WTC11 (cell line): Measurements from ENCODE around the gene RHBG. TPM values are rescaled to one million over a fixed set of nuclear protein-coding genes. Genes with fewer than 3 reads are reported as not detected.

ENCODE experiments used
- ATAC-seq: fragments of 200-7000 bp; cut with Tn5 transposase; 2 replicates; pipeline ENCODE4 v1.10.0; 2021; ENCODE audit warnings: mild to moderate bottlenecking, moderate library complexity
- CTCF ChIA-PET: fragments of 300-600 bp; sonication (Branson Sonifier 250); formaldehyde crosslinking; loops from one replicate; lab custom pipeline; 2021; ENCODE audit warnings: antibody characterized with exemption; lab: Charles Lee
- POLR2A ChIA-PET: fragments of 350-600 bp; sonication (Branson Sonifier 250); formaldehyde crosslinking; loops from one replicate; lab custom pipeline; 2021; ENCODE audit warnings: antibody characterized with exemption; lab: Charles Lee
- DNase-seq: peaks from one replicate; pipeline ENCODE4 v3.0.0; 2021; ENCODE audit warnings: low spot score
- H3K27ac Mint-ChIP-seq: 2 replicates; pipeline ENCODE4 v1.8.0; 2021; ENCODE audit warnings: mixed read lengths
- H3K27me3 Mint-ChIP-seq: 2 replicates; pipeline ENCODE4 v1.8.0; 2021; ENCODE audit warnings: low read depth, mild to moderate bottlenecking, moderate library complexity, mixed read lengths
- H3K36me3 Mint-ChIP-seq: 2 replicates; pipeline ENCODE4 v1.8.0; 2021; ENCODE audit warnings: mixed read lengths
- H3K4me1 Mint-ChIP-seq: 2 replicates; pipeline ENCODE4 v1.8.0; 2022; ENCODE audit warnings: mixed read lengths
- H3K4me3 Mint-ChIP-seq: 2 replicates; pipeline ENCODE4 v1.8.0; 2021; ENCODE audit warnings: mild to moderate bottlenecking, moderate library complexity, mixed read lengths
- H3K9me3 Mint-ChIP-seq: 2 replicates; pipeline ENCODE4 v1.8.0; 2021; ENCODE audit warnings: mixed read lengths
- ELF4 ChIP-seq: sonication (generic); formaldehyde crosslinking; IDR thresholded peaks from 2 replicates; pipeline ENCODE4 v1.8.1; 2022; ENCODE audit warnings: low read depth, mild to moderate bottlenecking, moderate library complexity, missing genetic modification reagents
- EMX1 ChIP-seq: fragments of 250-450 bp; sonication (Bioruptor Pico); IDR thresholded peaks from 2 replicates; pipeline ENCODE4 v1.8.0; 2021; ENCODE audit warnings: mild to moderate bottlenecking
- HMGA2 ChIP-seq: fragments of 250-450 bp; sonication (Bioruptor Pico); IDR thresholded peaks from 2 replicates; pipeline ENCODE4 v1.4.0; 2021; ENCODE audit warnings: mild to moderate bottlenecking, moderate library complexity
- MYBL2 ChIP-seq: sonication (generic); formaldehyde crosslinking; IDR thresholded peaks from 2 replicates; pipeline ENCODE4 v1.8.1; 2023; ENCODE audit warnings: mild to moderate bottlenecking, moderate library complexity, missing genetic modification reagents
- SMAD3 ChIP-seq: sonication (generic); formaldehyde crosslinking; IDR thresholded peaks from 2 replicates; pipeline ENCODE4 v1.8.0; 2022; ENCODE audit warnings: missing genetic modification reagents, mild to moderate bottlenecking, borderline replicate concordance
- SOX15 ChIP-seq: fragments of 250-450 bp; sonication (Bioruptor Pico); IDR thresholded peaks from 2 replicates; pipeline ENCODE4 v1.9.0; 2021; ENCODE audit warnings: mild to moderate bottlenecking
- total RNA-seq: library from RNA; stranded (reverse); gene quantifications from 3 replicates; pipeline ENCODE4 v1.2.3, GENCODE V29; 2021
- TF ChIP-seq, protein P1 (sequence below): sonication (generic); formaldehyde crosslinking; IDR thresholded peaks from 2 replicates; pipeline ENCODE4 v1.8.1; 2023; ENCODE audit warnings: mild to moderate bottlenecking, missing genetic modification reagents
- TF ChIP-seq, protein P2 (sequence below): sonication (generic); formaldehyde crosslinking; IDR thresholded peaks from 2 replicates; pipeline ENCODE4 v1.8.1; 2023; ENCODE audit warnings: mild to moderate bottlenecking, moderate library complexity, missing genetic modification reagents
- TF ChIP-seq, protein P3 (sequence below): sonication (generic); formaldehyde crosslinking; IDR thresholded peaks from 2 replicates; pipeline ENCODE4 v1.8.0; 2022; ENCODE audit warnings: missing genetic modification reagents
- TF ChIP-seq, protein P4 (sequence below): sonication (generic); formaldehyde crosslinking; IDR thresholded peaks from 2 replicates; pipeline ENCODE4 v1.8.0; 2023; ENCODE audit warnings: missing genetic modification reagents, mild to moderate bottlenecking, borderline replicate concordance

Gene RHBG
- total RNA-seq, 1 experiment from 2014 or later, result 1.9 TPM

DNA sequence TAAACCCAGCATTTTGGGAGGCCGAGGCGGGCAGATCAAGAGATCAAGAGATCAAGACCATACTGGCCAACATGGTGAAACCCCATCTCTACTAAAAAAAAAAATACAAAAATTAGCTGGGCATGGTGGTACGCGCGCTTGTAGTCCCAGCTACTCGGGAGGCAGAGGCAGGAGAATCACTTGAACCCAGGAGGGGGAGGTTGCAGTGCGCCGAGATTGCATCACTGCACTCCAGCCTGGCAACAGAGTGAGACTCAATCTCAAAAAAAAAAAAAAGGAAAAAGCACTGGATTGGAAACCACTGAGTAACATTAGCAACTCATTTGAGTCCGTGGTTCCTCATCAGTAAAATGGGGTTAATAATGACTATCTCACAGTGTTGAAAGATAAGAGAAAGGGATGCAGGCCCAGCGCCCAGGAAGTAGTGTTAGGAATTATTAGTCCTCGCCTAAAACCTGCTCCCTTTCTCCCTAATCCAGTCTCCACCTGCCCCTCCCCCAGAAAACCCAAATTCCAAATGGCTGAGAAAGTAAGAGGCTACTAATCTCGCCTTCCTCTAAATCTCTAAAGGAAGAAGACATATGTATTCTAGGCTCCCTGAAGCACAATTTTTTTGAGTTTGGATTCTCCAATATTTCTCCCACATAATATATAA is 49.5 kb downstream of the RHBG start:
- H3K27me3 Mint-ChIP-seq, result peaks cover 86% of the 10 kb centered on the region
- H3K36me3 Mint-ChIP-seq, result no peaks in the 10 kb centered on the region
- H3K4me3 Mint-ChIP-seq, result no peak overlapping the region
- H3K9me3 Mint-ChIP-seq, result no peaks in the 10 kb centered on the region
- TF ChIP-seq SOX15 (no peak), EMX1 (CRISPR knock-in tag) (no peak), SMAD3 (CRISPR knock-in tag) (no peak)
- TF ChIP-seq, protein P1, sequence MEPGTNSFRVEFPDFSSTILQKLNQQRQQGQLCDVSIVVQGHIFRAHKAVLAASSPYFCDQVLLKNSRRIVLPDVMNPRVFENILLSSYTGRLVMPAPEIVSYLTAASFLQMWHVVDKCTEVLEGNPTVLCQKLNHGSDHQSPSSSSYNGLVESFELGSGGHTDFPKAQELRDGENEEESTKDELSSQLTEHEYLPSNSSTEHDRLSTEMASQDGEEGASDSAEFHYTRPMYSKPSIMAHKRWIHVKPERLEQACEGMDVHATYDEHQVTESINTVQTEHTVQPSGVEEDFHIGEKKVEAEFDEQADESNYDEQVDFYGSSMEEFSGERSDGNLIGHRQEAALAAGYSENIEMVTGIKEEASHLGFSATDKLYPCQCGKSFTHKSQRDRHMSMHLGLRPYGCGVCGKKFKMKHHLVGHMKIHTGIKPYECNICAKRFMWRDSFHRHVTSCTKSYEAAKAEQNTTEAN, result no peak
- TF ChIP-seq, protein P2, sequence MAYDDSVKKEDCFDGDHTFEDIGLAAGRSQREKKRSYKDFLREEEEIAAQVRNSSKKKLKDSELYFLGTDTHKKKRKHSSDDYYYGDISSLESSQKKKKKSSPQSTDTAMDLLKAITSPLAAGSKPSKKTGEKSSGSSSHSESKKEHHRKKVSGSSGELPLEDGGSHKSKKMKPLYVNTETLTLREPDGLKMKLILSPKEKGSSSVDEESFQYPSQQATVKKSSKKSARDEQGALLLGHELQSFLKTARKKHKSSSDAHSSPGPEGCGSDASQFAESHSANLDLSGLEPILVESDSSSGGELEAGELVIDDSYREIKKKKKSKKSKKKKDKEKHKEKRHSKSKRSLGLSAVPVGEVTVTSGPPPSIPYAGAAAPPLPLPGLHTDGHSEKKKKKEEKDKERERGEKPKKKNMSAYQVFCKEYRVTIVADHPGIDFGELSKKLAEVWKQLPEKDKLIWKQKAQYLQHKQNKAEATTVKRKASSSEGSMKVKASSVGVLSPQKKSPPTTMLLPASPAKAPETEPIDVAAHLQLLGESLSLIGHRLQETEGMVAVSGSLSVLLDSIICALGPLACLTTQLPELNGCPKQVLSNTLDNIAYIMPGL (CRISPR knock-in tag), result no peak
- TF ChIP-seq, all 79 proteins: peak for 0
- no peak overlapping the region for H3K27ac Mint-ChIP-seq
- ChIA-PET POLR2A (no interaction called here), CTCF (interaction anchor here (0.9 to 11.1 kb wide), 13 partner anchors 9 to 47 kb away, joined by 3 to 252 read pairs (median 9); no protein-coding TSS in a partner anchor)
- peaks cover 37% of the 10 kb centered on the region for H3K4me1 Mint-ChIP-seq
- DNase-seq (no peak), ATAC-seq (no peak)

DNA sequence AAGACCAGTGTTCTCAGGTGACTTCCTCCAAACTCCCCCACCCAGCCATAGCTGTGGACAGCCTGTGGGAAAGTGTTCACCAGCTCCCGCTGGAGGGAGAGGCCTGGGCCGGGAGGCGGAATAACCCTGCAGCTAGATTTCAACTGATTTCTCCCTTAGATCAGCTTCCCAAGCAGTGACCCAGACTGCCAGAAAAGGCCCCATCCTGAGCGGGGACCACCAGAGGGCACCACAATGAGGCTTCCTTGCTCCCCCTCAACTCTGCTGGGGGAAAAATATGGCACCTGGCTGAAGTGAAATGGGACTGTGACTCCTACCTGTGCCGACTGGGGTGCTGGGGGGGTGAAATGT is 50.8 kb downstream of the RHBG start:
- peaks cover 95% of the 10 kb centered on the region for H3K27me3 Mint-ChIP-seq
- ChIA-PET CTCF (interaction anchor here (0.6 to 11.1 kb wide), 29 partner anchors 10 to 336 kb away, joined by 3 to 252 read pairs (median 4); partner anchors contain the start of gene NES), POLR2A (interaction anchor here (0.7 to 1.2 kb wide), 5 partner anchors 13 to 34 kb away, joined by 3 read pairs; no protein-coding TSS in a partner anchor)
- peak; percentile 42 for ATAC-seq
- peak overlapping the region; percentile 76 for H3K4me3 Mint-ChIP-seq
- H3K9me3 Mint-ChIP-seq, result no peaks in the 10 kb centered on the region
- peak; percentile 79 for DNase-seq
- no peaks in the 10 kb centered on the region for H3K36me3 Mint-ChIP-seq
- peaks cover 34% of the 10 kb centered on the region for H3K4me1 Mint-ChIP-seq
- no peak for TF ChIP-seq HMGA2
- TF ChIP-seq, protein P3, sequence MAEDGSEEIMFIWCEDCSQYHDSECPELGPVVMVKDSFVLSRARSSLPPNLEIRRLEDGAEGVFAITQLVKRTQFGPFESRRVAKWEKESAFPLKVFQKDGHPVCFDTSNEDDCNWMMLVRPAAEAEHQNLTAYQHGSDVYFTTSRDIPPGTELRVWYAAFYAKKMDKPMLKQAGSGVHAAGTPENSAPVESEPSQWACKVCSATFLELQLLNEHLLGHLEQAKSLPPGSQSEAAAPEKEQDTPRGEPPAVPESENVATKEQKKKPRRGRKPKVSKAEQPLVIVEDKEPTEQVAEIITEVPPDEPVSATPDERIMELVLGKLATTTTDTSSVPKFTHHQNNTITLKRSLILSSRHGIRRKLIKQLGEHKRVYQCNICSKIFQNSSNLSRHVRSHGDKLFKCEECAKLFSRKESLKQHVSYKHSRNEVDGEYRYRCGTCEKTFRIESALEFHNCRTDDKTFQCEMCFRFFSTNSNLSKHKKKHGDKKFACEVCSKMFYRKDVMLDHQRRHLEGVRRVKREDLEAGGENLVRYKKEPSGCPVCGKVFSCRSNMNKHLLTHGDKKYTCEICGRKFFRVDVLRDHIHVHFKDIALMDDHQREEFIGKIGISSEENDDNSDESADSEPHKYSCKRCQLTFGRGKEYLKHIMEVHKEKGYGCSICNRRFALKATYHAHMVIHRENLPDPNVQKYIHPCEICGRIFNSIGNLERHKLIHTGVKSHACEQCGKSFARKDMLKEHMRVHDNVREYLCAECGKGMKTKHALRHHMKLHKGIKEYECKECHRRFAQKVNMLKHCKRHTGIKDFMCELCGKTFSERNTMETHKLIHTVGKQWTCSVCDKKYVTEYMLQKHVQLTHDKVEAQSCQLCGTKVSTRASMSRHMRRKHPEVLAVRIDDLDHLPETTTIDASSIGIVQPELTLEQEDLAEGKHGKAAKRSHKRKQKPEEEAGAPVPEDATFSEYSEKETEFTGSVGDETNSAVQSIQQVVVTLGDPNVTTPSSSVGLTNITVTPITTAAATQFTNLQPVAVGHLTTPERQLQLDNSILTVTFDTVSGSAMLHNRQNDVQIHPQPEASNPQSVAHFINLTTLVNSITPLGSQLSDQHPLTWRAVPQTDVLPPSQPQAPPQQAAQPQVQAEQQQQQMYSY (CRISPR knock-in tag), result peak; percentile 96
- TF ChIP-seq, protein P2 (CRISPR knock-in tag), result peak; percentile 58; the same call in 1 of the 2 replicates
- H3K27ac Mint-ChIP-seq, result no peak overlapping the region

DNA sequence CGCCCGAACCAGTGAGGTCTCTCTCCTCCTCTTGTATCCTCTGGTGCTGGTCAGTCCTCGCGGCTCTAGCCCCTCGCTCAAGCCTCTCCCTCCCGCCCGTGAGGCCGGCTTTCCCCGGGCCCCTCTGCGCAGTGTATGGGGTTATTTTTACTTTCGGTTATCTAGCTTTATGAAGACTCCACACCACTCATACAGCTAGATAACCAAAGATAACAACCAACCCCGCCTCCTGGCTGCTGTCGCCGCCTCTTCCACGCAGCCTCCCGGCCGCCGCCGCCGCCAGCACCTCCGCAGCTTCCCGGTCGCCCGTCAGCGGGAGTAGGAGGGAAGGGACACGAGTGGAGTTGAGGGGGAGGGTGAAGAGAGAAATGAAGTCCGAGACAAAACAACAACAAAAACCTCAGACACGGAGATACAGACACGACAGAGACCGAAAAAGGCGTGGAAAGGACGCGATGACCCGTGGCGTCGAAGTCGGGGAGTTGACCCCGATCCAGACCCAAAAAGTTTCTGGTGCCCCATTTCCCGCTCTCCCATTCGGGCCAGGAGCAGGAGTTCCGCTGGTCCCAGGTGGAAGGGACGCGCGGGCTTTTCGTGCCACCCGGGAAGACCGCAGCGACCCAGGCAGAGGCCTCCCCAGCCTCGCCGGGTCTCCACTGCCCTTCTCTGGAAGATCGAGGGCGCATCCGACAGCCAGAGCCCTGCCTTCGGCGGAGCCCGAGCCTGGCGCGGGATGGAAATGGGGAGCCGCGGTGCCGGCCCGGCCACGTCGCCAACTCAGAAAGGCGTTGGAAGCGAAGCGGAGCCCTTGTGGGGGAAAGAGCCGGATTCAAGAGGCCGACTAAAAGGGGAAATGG is 51.4 kb downstream of the RHBG start:
- ChIA-PET CTCF (interaction anchor here (0.6 to 11.1 kb wide), 21 partner anchors 9 to 336 kb away, joined by 3 to 252 read pairs (median 7); no protein-coding TSS in a partner anchor), POLR2A (interaction anchor here (1.1 to 1.2 kb wide), 3 partner anchors 15 to 25 kb away, joined by 3 read pairs; no protein-coding TSS in a partner anchor)
- no peaks in the 10 kb centered on the region for H3K9me3 Mint-ChIP-seq
- H3K27me3 Mint-ChIP-seq, result peaks cover 96% of the 10 kb centered on the region
- ATAC-seq, result peak; percentile 1; the same call in 1 of the 2 replicates
- peak overlapping the region; percentile 76 for H3K4me3 Mint-ChIP-seq
- no peak overlapping the region for H3K27ac Mint-ChIP-seq
- DNase-seq, result peak; percentile 64
- TF ChIP-seq MYBL2 (CRISPR knock-in tag), result no peak
- TF ChIP-seq, protein P2 (CRISPR knock-in tag), result peak; percentile 19; the same call in 1 of the 2 replicates
- TF ChIP-seq, protein P4, sequence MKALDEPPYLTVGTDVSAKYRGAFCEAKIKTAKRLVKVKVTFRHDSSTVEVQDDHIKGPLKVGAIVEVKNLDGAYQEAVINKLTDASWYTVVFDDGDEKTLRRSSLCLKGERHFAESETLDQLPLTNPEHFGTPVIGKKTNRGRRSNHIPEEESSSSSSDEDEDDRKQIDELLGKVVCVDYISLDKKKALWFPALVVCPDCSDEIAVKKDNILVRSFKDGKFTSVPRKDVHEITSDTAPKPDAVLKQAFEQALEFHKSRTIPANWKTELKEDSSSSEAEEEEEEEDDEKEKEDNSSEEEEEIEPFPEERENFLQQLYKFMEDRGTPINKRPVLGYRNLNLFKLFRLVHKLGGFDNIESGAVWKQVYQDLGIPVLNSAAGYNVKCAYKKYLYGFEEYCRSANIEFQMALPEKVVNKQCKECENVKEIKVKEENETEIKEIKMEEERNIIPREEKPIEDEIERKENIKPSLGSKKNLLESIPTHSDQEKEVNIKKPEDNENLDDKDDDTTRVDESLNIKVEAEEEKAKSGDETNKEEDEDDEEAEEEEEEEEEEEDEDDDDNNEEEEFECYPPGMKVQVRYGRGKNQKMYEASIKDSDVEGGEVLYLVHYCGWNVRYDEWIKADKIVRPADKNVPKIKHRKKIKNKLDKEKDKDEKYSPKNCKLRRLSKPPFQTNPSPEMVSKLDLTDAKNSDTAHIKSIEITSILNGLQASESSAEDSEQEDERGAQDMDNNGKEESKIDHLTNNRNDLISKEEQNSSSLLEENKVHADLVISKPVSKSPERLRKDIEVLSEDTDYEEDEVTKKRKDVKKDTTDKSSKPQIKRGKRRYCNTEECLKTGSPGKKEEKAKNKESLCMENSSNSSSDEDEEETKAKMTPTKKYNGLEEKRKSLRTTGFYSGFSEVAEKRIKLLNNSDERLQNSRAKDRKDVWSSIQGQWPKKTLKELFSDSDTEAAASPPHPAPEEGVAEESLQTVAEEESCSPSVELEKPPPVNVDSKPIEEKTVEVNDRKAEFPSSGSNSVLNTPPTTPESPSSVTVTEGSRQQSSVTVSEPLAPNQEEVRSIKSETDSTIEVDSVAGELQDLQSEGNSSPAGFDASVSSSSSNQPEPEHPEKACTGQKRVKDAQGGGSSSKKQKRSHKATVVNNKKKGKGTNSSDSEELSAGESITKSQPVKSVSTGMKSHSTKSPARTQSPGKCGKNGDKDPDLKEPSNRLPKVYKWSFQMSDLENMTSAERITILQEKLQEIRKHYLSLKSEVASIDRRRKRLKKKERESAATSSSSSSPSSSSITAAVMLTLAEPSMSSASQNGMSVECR (CRISPR knock-in tag), result 0 out of 2 replicates have a peak, but pooled peaks have one; percentile 43
- TF ChIP-seq ELF4, result no peak
- TF ChIP-seq, all 79 proteins: peak for 2
- H3K36me3 Mint-ChIP-seq, result no peaks in the 10 kb centered on the region
- H3K4me1 Mint-ChIP-seq, result peaks cover 34% of the 10 kb centered on the region
